ENCODE data around the gene UBE2Z. TPM values are rescaled to one million over a fixed set of nuclear protein-coding genes. Genes with fewer than 3 reads are reported as not detected.
"Not testable (repeated sequence)": the region's sequence is repeated elsewhere in the genome, so short reads cannot be mapped to it uniquely, and the experiment has no call there.

UBE2Z gene
- total and polyA plus RNA-seq, 5 donors: 27.4 to 50.9 (median 42.5) TPM

GRCh38 chr17:48927978-48928745 is 20.0 kb downstream of the UBE2Z start:
- DNase-seq (no peak), ATAC-seq (no peak)
- Histone ChIP-seq H3K27me3 (ENCODE audit: control insufficient read depth, insufficient read depth) (no peaks in the 10 kb centered on the region), H3K4me1 (ENCODE audit: control insufficient read depth, insufficient read depth, low read length) (no peaks in the 10 kb centered on the region), H3K9me3 (ENCODE audit: control insufficient read depth, low read length) (no peaks in the 10 kb centered on the region), H3K27ac (ENCODE audit: low read length) (no peak overlapping the region), H3K4me3 (ENCODE audit: low read length) (no peak overlapping the region)
- intact Hi-C loops (cut with DNase I): no loop called here
- WGBS: 63% methylated on average over 6 of the region's 6 CpGs

GRCh38 chr17:48928876-48929811 is 20.9 kb downstream of the UBE2Z start:
- H3K27ac ChIP-seq (ENCODE audit: low read length): no peak overlapping the region
- H3K4me3 ChIP-seq (ENCODE audit: low read length): no peak overlapping the region
- intact Hi-C loops (cut with DNase I): no loop called here
- ATAC-seq (peak in 1 of 2 donors; percentile 30), DNase-seq (no peak)
- H3K27me3 ChIP-seq (ENCODE audit: control insufficient read depth, insufficient read depth): no peaks in the 10 kb centered on the region
- no peaks in the 10 kb centered on the region for H3K4me1 ChIP-seq (ENCODE audit: control insufficient read depth, insufficient read depth, low read length)
- H3K9me3 ChIP-seq (ENCODE audit: control insufficient read depth, low read length): no peaks in the 10 kb centered on the region
- 78% methylated on average over 6 of the region's 6 CpGs for WGBS

- ATAC-seq: no peak
- Histone ChIP-seq H3K4me3 (ENCODE audit: low read length) (no peak overlapping the region), H3K9me3 (ENCODE audit: control insufficient read depth, low read length) (no peaks in the 10 kb centered on the region), H3K27me3 (ENCODE audit: control insufficient read depth, insufficient read depth) (no peaks in the 10 kb centered on the region), H3K4me1 (ENCODE audit: control insufficient read depth, insufficient read depth, low read length) (no peaks in the 10 kb centered on the region), H3K27ac (ENCODE audit: low read length) (no peak overlapping the region)
- intact Hi-C loops (cut with DNase I): no loop called here
- no peak for DNase-seq
- 54% methylated on average over 1 of the region's 1 CpG for WGBS
Observed at GRCh38 chr17:48929812-48930165, 21.6 kb downstream of the UBE2Z start.

- Histone ChIP-seq H3K9me3 (ENCODE audit: control insufficient read depth, low read length) (no peaks in the 10 kb centered on the region), H3K4me1 (ENCODE audit: control insufficient read depth, insufficient read depth, low read length) (no peaks in the 10 kb centered on the region), H3K27ac (ENCODE audit: low read length) (no peak overlapping the region), H3K4me3 (ENCODE audit: low read length) (no peak overlapping the region), H3K27me3 (ENCODE audit: control insufficient read depth, insufficient read depth) (no peaks in the 10 kb centered on the region)
- intact Hi-C loops (cut with DNase I): no loop called here
- no peak for ATAC-seq
- DNase-seq: no peak
- WGBS: 54% methylated on average over 3 of the region's 3 CpGs
Observed at GRCh38 chr17:48930435-48930873, 22.2 kb downstream of the UBE2Z start.

GRCh38 chr17:48933035-48933434 is 24.8 kb downstream of the UBE2Z start:
- intact Hi-C loops (cut with DNase I): no loop called here
- no peaks in the 10 kb centered on the region for H3K9me3 ChIP-seq (ENCODE audit: control insufficient read depth, low read length)
- no peaks in the 10 kb centered on the region for H3K4me1 ChIP-seq (ENCODE audit: control insufficient read depth, insufficient read depth, low read length)
- DNase-seq: no peak
- H3K4me3 ChIP-seq (ENCODE audit: low read length): no peak overlapping the region
- WGBS: 92% methylated on average over 6 of the region's 6 CpGs
- ATAC-seq: no peak
- no peak overlapping the region for H3K27ac ChIP-seq (ENCODE audit: low read length)
- H3K27me3 ChIP-seq (ENCODE audit: control insufficient read depth, insufficient read depth): no peaks in the 10 kb centered on the region

GRCh38 chr17:48944515-48945260 is 36.5 kb downstream of the UBE2Z start, which contains the start of gene SNF8:
TSS of gene SNF8 (minus strand) at chr17:48944842. CDS start at chr17:48944734, 108 bp downstream.
- peak within 1 kb of the TSS; percentile 46 for H3K27ac ChIP-seq (ENCODE audit: low read length)
- peaks cover 2% of the 10 kb centered on the region for H3K4me1 ChIP-seq (ENCODE audit: control insufficient read depth, insufficient read depth, low read length)
- H3K27me3 ChIP-seq (ENCODE audit: control insufficient read depth, insufficient read depth): no peaks in the 10 kb centered on the region
- WGBS: 3% methylated on average over 55 of the region's 55 CpGs
- ATAC-seq (peak; percentile 98), DNase-seq (peak; percentile 93 to 98 (median 96))
- H3K4me3 ChIP-seq (ENCODE audit: low read length): peak within 1 kb of the TSS; percentile 86
- H3K9me3 ChIP-seq (ENCODE audit: control insufficient read depth, low read length): no peaks in the 10 kb centered on the region
- intact Hi-C loops (cut with DNase I): no loop called here

GRCh38 chr17:48945261-48945651 is 37.0 kb downstream of the UBE2Z start:
- not testable (repeated sequence) for H3K27ac ChIP-seq (ENCODE audit: low read length)

GRCh38 chr17:48951572-48951971 is 43.4 kb downstream of the UBE2Z start:
- Histone ChIP-seq H3K4me3 (ENCODE audit: low read length) (no peak overlapping the region), H3K4me1 (ENCODE audit: control insufficient read depth, insufficient read depth, low read length) (no peaks in the 10 kb centered on the region), H3K9me3 (ENCODE audit: control insufficient read depth, low read length) (no peaks in the 10 kb centered on the region), H3K27me3 (ENCODE audit: control insufficient read depth, insufficient read depth) (no peaks in the 10 kb centered on the region), H3K27ac (ENCODE audit: low read length) (no peak overlapping the region)
- intact Hi-C loops (cut with DNase I): no loop called here
- ATAC-seq (no peak), DNase-seq (no peak)
- WGBS: 79% methylated on average over 5 of the region's 5 CpGs

More at GRCh38 chr17:48945261-48945651, 37.0 kb downstream of the UBE2Z start:
- DNase-seq; H3K4me1 ChIP-seq (ENCODE audit: control insufficient read depth, insufficient read depth, low read length); H3K27me3 ChIP-seq (ENCODE audit: control insufficient read depth, insufficient read depth); H3K9me3 ChIP-seq (ENCODE audit: control insufficient read depth, low read length); ATAC-seq; intact Hi-C loops (cut with DNase I): not testable (repeated sequence)
- H3K4me3 ChIP-seq (ENCODE audit: low read length): peak overlapping the region; percentile 86
- WGBS: 90% methylated on average over 16 of the region's 16 CpGs

GRCh38 chr17:48952904-48953303 is 44.7 kb downstream of the UBE2Z start:
- no peaks in the 10 kb centered on the region for H3K4me1 ChIP-seq (ENCODE audit: control insufficient read depth, insufficient read depth, low read length)
- no peak overlapping the region for H3K27ac ChIP-seq (ENCODE audit: low read length)
- no peak overlapping the region for H3K4me3 ChIP-seq (ENCODE audit: low read length)
- no peaks in the 10 kb centered on the region for H3K9me3 ChIP-seq (ENCODE audit: control insufficient read depth, low read length)
- WGBS: 36% methylated on average over 5 of the region's 5 CpGs
- ATAC-seq (no peak), DNase-seq (no peak)
- no peaks in the 10 kb centered on the region for H3K27me3 ChIP-seq (ENCODE audit: control insufficient read depth, insufficient read depth)
- intact Hi-C loops (cut with DNase I): no loop called here

- Histone ChIP-seq H3K27me3 (ENCODE audit: control insufficient read depth, insufficient read depth) (no peaks in the 10 kb centered on the region), H3K4me3 (ENCODE audit: low read length) (no peak overlapping the region), H3K9me3 (ENCODE audit: control insufficient read depth, low read length) (no peaks in the 10 kb centered on the region), H3K27ac (ENCODE audit: low read length) (no peak overlapping the region), H3K4me1 (ENCODE audit: control insufficient read depth, insufficient read depth, low read length) (no peaks in the 10 kb centered on the region)
- intact Hi-C loops (cut with DNase I): no loop called here
- DNase-seq (no peak), ATAC-seq (no peak)
- WGBS: 32% methylated on average over 7 of the region's 7 CpGs
Observed at GRCh38 chr17:48954300-48954755, 46.1 kb downstream of the UBE2Z start.

Measured in right cardiac atrium (tissue), 5 donors.